Body of pancreas (tissue), 4 donors: ENCODE results near the gene CCDC191. TPM values are rescaled to one million over a fixed set of nuclear protein-coding genes. Genes with fewer than 3 reads are reported as not detected.

Experiments
- ATAC-seq: fragments of 150-250 bp; one replicate; pipeline ENCODE4 v1.9.1; 2016
- DNase-seq, 4 donors: peaks; one replicate each; pipeline ENCODE4 v3.0.0-alpha.2; 2019
- H3K27ac ChIP-seq, 4 donors: fragments of 200-600 bp; sonication (generic); 1 replicate in 3 of 4; 2 replicates in 1 of 4; pipeline versions ENCODE4 v1.5.1 to v1.6.1; 2016 to 2019; ENCODE audit warnings: mild to moderate bottlenecking in 1 of 4, mixed read lengths in 1 of 4, moderate library complexity in 1 of 4
- H3K27me3 ChIP-seq, 2 donors: fragments of 200-600 bp; sonication (generic); one replicate each; pipeline ENCODE4 v1.6.0; 2016; ENCODE audit warnings: mild to moderate bottlenecking in 1 of 2
- H3K36me3 ChIP-seq, 2 donors: fragments of 200-600 bp; sonication (generic); replicated peaks in 1 of 2; 2 replicates each; pipeline ENCODE4 v1.5.1; 2016; ENCODE audit warnings: low read depth in 2 of 2; ENCODE audit not compliant: insufficient read depth in 1 of 2
- H3K4me1 ChIP-seq: fragments of 200-600 bp; sonication (generic); one replicate; pipeline ENCODE4 v1.6.0; 2016
- H3K4me3 ChIP-seq, 2 donors: fragments of 200-600 bp; sonication (generic); 1 replicate in 1 of 2; 2 replicates in 1 of 2; pipeline ENCODE4 v1.5.1; 2016 to 2019
- H3K9me3 ChIP-seq, 3 donors: fragments of 200-600 bp; sonication (generic); 1 replicate in 2 of 3; 2 replicates in 1 of 3; pipeline ENCODE4 v1.5.1; 2016
- CTCF ChIP-seq, 7 experiments: fragments of 450-650 bp in 4 of 7; fragments of 200-600 bp in 3 of 7; sonication (generic) in 3 of 7; IDR thresholded peaks; one replicate each; pipeline ENCODE4 v1.5.1; 2016 to 2019; ENCODE audit warnings: antibody characterized with exemption in 7 of 7
- POLR2A ChIP-seq, 3 donors: fragments of 450-650 bp; IDR thresholded peaks; one replicate each; pipeline ENCODE4 v1.6.1; 2016; ENCODE audit warnings: antibody characterized with exemption in 3 of 3, mild to moderate bottlenecking in 2 of 3
- WGBS, 2 donors: methylation state at CpG; one replicate each; pipeline ENCODE4 v1.1.5; 2017; 5-methylcytosine and 5-hydroxymethylcytosine counted together
- intact Hi-C: fragments of 100-400 bp; cut with DNase I; formaldehyde crosslinking; loops from one replicate; pipeline ENCODE4 v1.15.1; 2023
- total RNA-seq, 2 donors: library from RNA; depleted of rRNA; stranded (reverse); fragments of >200 nt; gene quantifications; one replicate each; pipeline ENCODE4 v1.1.0, GENCODE V29; 2016

CCDC191 gene
- total RNA-seq, 2 donors from 2014 or later, result 5.4 to 11.9 TPM

DNA sequence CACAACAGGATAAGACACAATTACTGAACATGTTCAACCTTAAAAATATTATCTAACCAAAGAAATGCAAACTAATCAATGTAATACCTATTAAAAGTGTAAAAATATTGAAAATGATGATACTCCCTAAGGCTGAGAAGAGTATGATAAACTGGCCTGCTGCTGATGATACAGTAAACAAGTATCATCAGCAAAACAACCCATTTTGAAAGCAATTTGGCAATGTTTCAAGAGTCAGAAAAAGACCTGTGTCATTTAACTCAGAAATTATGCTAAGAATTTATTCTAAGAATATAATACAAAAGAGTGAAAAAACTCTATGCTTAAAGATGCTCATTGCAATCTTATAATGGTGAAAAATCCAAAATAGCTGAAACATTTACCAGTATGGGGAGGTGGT is 22.1 kb downstream of the CCDC191 start:
- H3K27me3 ChIP-seq, result no peaks in the 10 kb centered on the region
- ATAC-seq (no peak), DNase-seq (no peak)
- TF ChIP-seq CTCF (IDR thresholded peaks at IDR 0.05) (no peak), POLR2A (IDR thresholded peaks at IDR 0.05) (no peak)
- no peaks in the 10 kb centered on the region for H3K4me1 ChIP-seq
- H3K36me3 ChIP-seq, result peaks cover 0 to 4% of the 10 kb centered on the region in 2 donors
- no peaks in the 10 kb centered on the region for H3K9me3 ChIP-seq
- H3K4me3 ChIP-seq, result no peak overlapping the region
- H3K27ac ChIP-seq, result no peak overlapping the region
- intact Hi-C loops, result no loop called here

DNA sequence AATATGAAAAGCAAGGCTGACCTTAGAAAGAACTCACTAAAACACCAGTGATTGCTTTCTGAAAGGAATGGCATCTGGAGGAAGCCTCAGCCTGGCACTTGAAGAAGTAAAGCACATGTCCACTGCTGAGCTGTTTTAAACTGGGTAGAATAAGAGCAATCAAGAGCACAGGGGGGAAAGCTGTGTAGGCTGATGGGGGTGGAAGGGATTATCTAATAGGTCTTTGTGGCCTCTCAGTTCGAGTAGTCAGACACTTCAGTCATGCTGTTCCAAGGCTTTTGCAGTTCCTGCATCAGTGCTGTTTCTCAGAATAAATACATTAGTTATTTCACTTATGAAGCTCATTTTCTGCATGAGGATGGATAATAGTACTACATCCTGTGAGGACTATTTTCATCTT is 22.6 kb downstream of the CCDC191 start:
- intact Hi-C loops, result no loop called here
- no peak overlapping the region for H3K4me3 ChIP-seq
- ATAC-seq (no peak), DNase-seq (no peak)
- H3K27ac ChIP-seq, result no peak overlapping the region
- H3K9me3 ChIP-seq, result no peaks in the 10 kb centered on the region
- H3K4me1 ChIP-seq, result no peaks in the 10 kb centered on the region
- H3K36me3 ChIP-seq, result peaks cover 0 to 4% of the 10 kb centered on the region in 2 donors
- TF ChIP-seq POLR2A (IDR thresholded peaks at IDR 0.05) (no peak), CTCF (IDR thresholded peaks at IDR 0.05) (no peak)
- WGBS, 2 donors, result 61 to 78% methylated on average over 1 of the region's 1 CpG
- H3K27me3 ChIP-seq, result no peaks in the 10 kb centered on the region

DNA sequence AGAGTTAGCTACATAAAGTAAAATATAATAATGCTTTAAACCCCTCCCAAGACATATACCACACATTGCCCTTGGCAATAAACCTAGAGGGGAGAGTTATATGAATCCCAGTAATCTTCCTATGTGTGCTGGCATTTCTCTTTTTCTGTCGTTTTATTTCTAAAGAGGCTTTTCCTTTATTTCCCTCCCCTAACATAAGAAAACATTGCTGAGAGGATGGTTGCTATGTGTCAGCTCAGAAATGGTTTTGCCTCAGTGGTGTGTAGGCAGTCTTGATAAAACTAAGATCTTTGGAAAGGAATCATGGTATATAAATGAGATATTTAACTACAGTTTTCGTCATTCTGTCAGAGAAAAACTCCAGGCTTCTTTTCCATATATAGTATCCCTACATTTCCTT is 30.0 kb downstream of the CCDC191 start:
- H3K4me1 ChIP-seq, result no peaks in the 10 kb centered on the region
- ATAC-seq (no peak), DNase-seq (no peak)
- H3K27ac ChIP-seq, result no peak overlapping the region
- H3K27me3 ChIP-seq, result no peaks in the 10 kb centered on the region
- TF ChIP-seq CTCF (IDR thresholded peaks at IDR 0.05) (no peak), POLR2A (IDR thresholded peaks at IDR 0.05) (no peak)
- 59 to 68% methylated on average over 2 of the region's 2 CpGs for WGBS, 2 donors
- H3K4me3 ChIP-seq, result no peak overlapping the region
- intact Hi-C loops, result no loop called here
- H3K36me3 ChIP-seq, result no peaks in the 10 kb centered on the region
- H3K9me3 ChIP-seq, result no peaks in the 10 kb centered on the region

GRCh38 chr3:114025451-114025850 is 30.9 kb downstream of the CCDC191 start:
- TF ChIP-seq POLR2A (IDR thresholded peaks at IDR 0.05) (no peak), CTCF (IDR thresholded peaks at IDR 0.05) (no peak)
- Histone ChIP-seq H3K4me1 (no peaks in the 10 kb centered on the region), H3K9me3 (no peaks in the 10 kb centered on the region), H3K27ac (no peak overlapping the region), H3K4me3 (no peak overlapping the region), H3K36me3 (no peaks in the 10 kb centered on the region), H3K27me3 (no peaks in the 10 kb centered on the region)
- intact Hi-C loops, result no loop called here
- ATAC-seq, result no peak
- DNase-seq, result no peak
- 83 to 86% methylated on average over 2 of the region's 2 CpGs for WGBS, 2 donors

DNA sequence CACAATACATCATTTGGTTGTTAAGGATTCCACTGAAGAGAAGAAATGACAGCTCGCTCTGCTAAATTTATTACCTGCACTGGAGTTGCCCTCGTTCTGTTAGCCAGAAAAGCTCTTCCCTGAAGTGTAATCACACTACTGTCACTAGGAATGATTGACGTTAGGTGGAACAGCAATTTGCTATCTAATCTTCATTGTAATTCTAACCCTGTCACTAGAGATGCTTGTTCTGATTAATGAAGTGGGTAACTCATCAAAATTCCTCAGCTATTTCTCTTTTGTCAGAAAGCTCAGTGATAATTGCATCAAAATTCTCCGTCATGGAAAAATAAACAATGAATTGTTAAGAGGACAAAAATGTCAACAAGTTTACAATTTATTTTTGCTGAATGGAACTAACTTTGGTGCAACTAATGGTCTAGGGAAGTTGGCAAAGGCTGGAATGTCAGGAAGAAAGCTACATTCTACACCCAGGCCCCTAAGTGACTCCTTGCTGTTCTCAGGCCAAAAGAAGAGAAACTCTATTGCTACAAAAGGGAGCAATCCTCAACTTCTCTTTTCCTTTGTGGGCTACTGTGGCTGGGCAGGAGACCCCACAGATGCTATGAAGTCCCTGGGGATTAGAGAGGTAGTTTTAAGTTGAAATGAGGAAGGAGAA is 34.1 kb downstream of the CCDC191 start:
- 66 to 77% methylated on average over 4 of the region's 4 CpGs for WGBS, 2 donors
- H3K27ac ChIP-seq, result no peak overlapping the region
- no peaks in the 10 kb centered on the region for H3K27me3 ChIP-seq
- H3K4me3 ChIP-seq, result no peak overlapping the region
- no peaks in the 10 kb centered on the region for H3K9me3 ChIP-seq
- H3K4me1 ChIP-seq, result no peaks in the 10 kb centered on the region
- TF ChIP-seq POLR2A (IDR thresholded peaks at IDR 0.05), result no peak
- no peak for TF ChIP-seq CTCF (IDR thresholded peaks at IDR 0.05)
- H3K36me3 ChIP-seq, result no peaks in the 10 kb centered on the region
- intact Hi-C loops, result no loop called here
- DNase-seq (no peak), ATAC-seq (no peak)
